ENCODE results near the gene CRISP3. TPM values are rescaled to one million over a fixed set of nuclear protein-coding genes. Genes with fewer than 3 reads are reported as not detected.

CRISP3 gene
- total and polyA plus RNA-seq, 2 of the 8 experiments (the other 6 are each of a cell fraction or from before 2014, with no cell fraction given): not detected

GRCh38 chr6:49721297-49721696, 22.9 kb downstream of the CRISP3 start:
- H3K4me2 ChIP-seq (ENCODE audit: insufficient read depth in 1 of 2, low read depth in 2 of 2, low read length in 2 of 2): no peak overlapping the region
- no peaks in the 10 kb centered on the region for H3K4me1 ChIP-seq (replicated peaks in 1 of 4; ENCODE audit: control insufficient read depth in 3 of 4, insufficient read depth in 4 of 4, low read length in 3 of 4)
- H4K8ac ChIP-seq (ENCODE audit: extremely low read depth, insufficient read depth, low read length): no peak overlapping the region
- H3K79me1 ChIP-seq (ENCODE audit: low read depth, low read length): no peaks in the 10 kb centered on the region
- FAIRE-seq (no peak), DNase-seq (ENCODE audit: low read depth in 1 of 2, low spot score in 2 of 2) (no peak)
- H3K23me2 ChIP-seq (ENCODE audit: low read depth, low read length): no peaks in the 10 kb centered on the region
- WGBS, 2 experiments (ENCODE audit: extremely low coverage in 1 of 2, insufficient coverage in 1 of 2, insufficient read length in 1 of 2, insufficient replicate concordance in 2 of 2, low coverage in 1 of 2, low lambda C conversion rate in 2 of 2, missing lambda C conversion rate in 1 of 2): 88% methylated on average over 2 of the region's 2 CpGs; no CpG with 5 or more reads in 1 of the 2 experiments
- ChIA-PET POLR2A (ENCODE audit: partially characterized antibody) (no interaction called here), CTCF (ENCODE audit: partially characterized antibody) (interaction anchor here (0.8 kb wide), 1 partner anchor 183 kb away, joined by 3 read pairs; no protein-coding TSS in a partner anchor)
- H3K14ac ChIP-seq (ENCODE audit: insufficient read length): no peak overlapping the region
- H2BK15ac ChIP-seq (ENCODE audit: low read length): no peak overlapping the region
- no peak overlapping the region for H2AFZ ChIP-seq (ENCODE audit: low read length)
- no peak overlapping the region for H3K18ac ChIP-seq (ENCODE audit: extremely low read depth, low read length)
- TF ChIP-seq, protein P1, sequence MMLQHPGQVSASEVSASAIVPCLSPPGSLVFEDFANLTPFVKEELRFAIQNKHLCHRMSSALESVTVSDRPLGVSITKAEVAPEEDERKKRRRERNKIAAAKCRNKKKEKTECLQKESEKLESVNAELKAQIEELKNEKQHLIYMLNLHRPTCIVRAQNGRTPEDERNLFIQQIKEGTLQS (IDR thresholded peaks at IDR 0.05; ENCODE audit: insufficient read depth, low read depth, low read length): no peak
- TF ChIP-seq CTCF (IDR thresholded peaks at IDR 0.05; ENCODE audit: control extremely low read depth in 1 of 3, insufficient read depth in 1 of 3, low read depth in 1 of 3, low read length in 3 of 3) (no peak), NRF1 (IDR thresholded peaks at IDR 0.05; ENCODE audit: low read depth, low read length) (no peak), FOSL1 (IDR thresholded peaks at IDR 0.05; ENCODE audit: insufficient read depth, low read depth, low read length) (no peak), SRF (IDR thresholded peaks at IDR 0.05; ENCODE audit: low read depth, low read length) (no peak), CREB1 (IDR thresholded peaks at IDR 0.05) (no peak), RXRA (IDR thresholded peaks at IDR 0.05; ENCODE audit: insufficient read depth, low read depth, low read length) (no peak), POLR2A (IDR thresholded peaks at IDR 0.05; ENCODE audit: control extremely low read depth in 1 of 2, low read depth in 2 of 2, low read length in 2 of 2) (no peak), RBBP5 (IDR thresholded peaks at IDR 0.05; ENCODE audit: borderline replicate concordance, low read depth, low read length) (no peak)
- TF ChIP-seq, protein P2, sequence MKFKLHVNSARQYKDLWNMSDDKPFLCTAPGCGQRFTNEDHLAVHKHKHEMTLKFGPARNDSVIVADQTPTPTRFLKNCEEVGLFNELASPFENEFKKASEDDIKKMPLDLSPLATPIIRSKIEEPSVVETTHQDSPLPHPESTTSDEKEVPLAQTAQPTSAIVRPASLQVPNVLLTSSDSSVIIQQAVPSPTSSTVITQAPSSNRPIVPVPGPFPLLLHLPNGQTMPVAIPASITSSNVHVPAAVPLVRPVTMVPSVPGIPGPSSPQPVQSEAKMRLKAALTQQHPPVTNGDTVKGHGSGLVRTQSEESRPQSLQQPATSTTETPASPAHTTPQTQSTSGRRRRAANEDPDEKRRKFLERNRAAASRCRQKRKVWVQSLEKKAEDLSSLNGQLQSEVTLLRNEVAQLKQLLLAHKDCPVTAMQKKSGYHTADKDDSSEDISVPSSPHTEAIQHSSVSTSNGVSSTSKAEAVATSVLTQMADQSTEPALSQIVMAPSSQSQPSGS (IDR thresholded peaks at IDR 0.05; ENCODE audit: low read length): no peak
- H3K56ac ChIP-seq (replicated peaks; ENCODE audit: insufficient read length, low read depth, low read length): no peak overlapping the region
- no peak overlapping the region for H3K23ac ChIP-seq (ENCODE audit: insufficient read length)
- H4K20me1 ChIP-seq (replicated peaks in 1 of 2; ENCODE audit: control insufficient read depth in 1 of 2, insufficient read depth in 2 of 2, low read length in 2 of 2): no peaks in the 10 kb centered on the region
- peaks cover 16 to 24% of the 10 kb centered on the region in 2 experiments for H3K9me3 ChIP-seq (ENCODE audit: insufficient read depth in 2 of 2, low read depth in 1 of 2, low read length in 1 of 2)
- no peak overlapping the region for H3K4me3 ChIP-seq (ENCODE audit: extremely low read depth in 1 of 4, insufficient read depth in 2 of 4, low read depth in 3 of 4, low read length in 4 of 4)
- H3K36me3 ChIP-seq (ENCODE audit: control insufficient read depth in 2 of 4, insufficient read depth in 4 of 4, low read length in 3 of 4): no peaks in the 10 kb centered on the region
- H3K27ac ChIP-seq (ENCODE audit: low read depth, low read length): no peak overlapping the region
- H2BK12ac ChIP-seq (ENCODE audit: low read depth, low read length): no peak overlapping the region
- H3K9ac ChIP-seq (replicated peaks in 1 of 4; ENCODE audit: extremely low read depth in 1 of 4, low read depth in 3 of 4, low read length in 3 of 4): no peak overlapping the region
- H2AK5ac ChIP-seq (ENCODE audit: low read depth, low read length): no peak overlapping the region
- no peak overlapping the region for H2BK20ac ChIP-seq (ENCODE audit: low read length)
- no peak overlapping the region for H2BK120ac ChIP-seq (replicated peaks; ENCODE audit: low read depth, low read length)
- no peak overlapping the region for H3K4ac ChIP-seq (replicated peaks; ENCODE audit: insufficient read length, low read depth, low read length)
- no peak overlapping the region for H4K91ac ChIP-seq (replicated peaks; ENCODE audit: insufficient read length, low read length)
- no peak overlapping the region for H2BK5ac ChIP-seq (ENCODE audit: low read depth, low read length)
- H4K5ac ChIP-seq (ENCODE audit: insufficient read length, low read depth, low read length): no peak overlapping the region
- H3K27me3 ChIP-seq (replicated peaks in 1 of 4; ENCODE audit: control insufficient read depth in 3 of 4, extremely low read depth in 1 of 4, insufficient read depth in 3 of 4, low read length in 3 of 4): no peaks in the 10 kb centered on the region
- H3K79me2 ChIP-seq (ENCODE audit: control insufficient read depth in 1 of 2, insufficient read depth in 2 of 2, low read length in 2 of 2): no peaks in the 10 kb centered on the region

Measured in H1 (cell line).